ENCODE measurements around the gene RAI1. TPM values are rescaled to one million over a fixed set of nuclear protein-coding genes. Genes with fewer than 3 reads are reported as not detected.

The RAI1 gene
- total RNA-seq, 1 donor from 2014 or later = 25.1 TPM

DNA sequence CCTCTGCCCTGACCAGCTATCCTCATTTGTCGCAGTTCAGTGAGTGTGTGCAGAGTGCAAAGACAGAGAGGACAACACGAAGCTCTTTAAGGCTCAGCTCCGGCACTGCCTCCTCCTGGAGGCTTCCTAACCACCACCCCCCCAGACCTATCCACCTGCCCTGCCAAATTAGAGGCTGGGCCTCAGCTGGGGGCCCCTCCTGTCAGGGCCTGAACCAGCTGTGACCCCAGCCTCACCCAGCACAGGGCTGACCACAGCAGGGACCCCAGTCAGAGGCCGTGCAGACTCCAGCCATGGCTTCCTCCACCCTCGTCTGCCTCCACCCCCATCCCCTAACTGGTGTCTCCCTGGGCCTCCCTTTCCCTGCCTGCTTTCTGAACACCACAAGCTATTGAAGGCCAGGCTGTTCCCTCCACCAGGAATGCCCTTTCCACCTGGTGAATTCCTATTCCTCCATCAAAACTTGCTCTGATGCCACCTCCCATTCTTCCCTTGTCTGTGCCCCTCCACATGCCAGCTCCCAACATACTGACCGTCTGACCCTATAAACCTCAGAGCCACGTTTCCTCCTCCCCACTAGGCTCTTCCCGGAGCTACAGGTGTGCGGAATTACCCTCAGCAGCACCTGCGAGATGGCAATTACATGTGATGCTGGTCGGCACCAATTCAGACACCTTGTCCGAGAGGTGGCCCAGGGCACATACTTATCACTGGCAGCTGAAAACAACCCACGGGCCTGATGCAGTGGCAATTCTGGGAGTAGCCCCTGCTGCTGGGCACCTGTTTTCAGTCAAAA lies 146.8 kb downstream of the RAI1 start:
- no peak for DNase-seq (ENCODE audit: low read depth)

DNA sequence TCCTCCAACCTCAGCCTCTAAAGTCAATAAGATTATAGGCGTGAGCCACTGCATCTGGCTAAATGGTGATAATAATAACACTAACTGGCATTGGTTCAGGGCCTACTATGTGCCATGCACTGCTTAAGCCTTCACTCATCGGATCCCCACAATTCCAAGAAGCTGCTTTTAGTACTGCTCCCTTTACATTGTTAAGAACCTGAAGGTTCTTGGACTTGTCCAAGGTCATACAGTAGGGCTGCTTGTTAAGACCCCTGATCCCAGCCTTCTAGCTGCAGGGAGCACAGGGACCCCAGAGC lies 149.0 kb downstream of the RAI1 start:
- DNase-seq (ENCODE audit: low read depth) = no peak

DNA sequence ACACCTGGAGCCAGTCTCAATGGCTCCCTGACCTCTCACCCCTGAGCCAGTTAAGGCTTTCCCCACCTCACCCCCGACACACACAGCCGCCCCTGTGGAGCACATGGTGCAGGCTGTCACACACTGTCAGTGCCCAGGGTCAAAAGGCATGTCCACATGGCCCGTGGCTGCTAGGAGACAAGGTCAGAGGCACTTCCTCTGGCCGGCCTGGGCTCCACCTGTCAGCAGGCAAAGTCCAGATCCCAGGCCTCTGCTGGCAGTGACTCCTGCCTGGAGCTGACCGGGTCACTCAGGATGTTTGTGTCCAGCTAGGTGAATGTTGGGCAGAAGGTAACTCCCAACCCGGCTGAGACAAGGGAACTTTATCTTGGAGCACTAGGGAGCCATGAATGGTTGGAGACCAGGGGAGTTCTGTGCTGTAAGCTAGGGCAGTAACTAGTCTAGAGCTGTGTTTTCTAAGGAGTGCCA lies 149.5 kb downstream of the RAI1 start:
- no peak for DNase-seq (ENCODE audit: low read depth)

DNA sequence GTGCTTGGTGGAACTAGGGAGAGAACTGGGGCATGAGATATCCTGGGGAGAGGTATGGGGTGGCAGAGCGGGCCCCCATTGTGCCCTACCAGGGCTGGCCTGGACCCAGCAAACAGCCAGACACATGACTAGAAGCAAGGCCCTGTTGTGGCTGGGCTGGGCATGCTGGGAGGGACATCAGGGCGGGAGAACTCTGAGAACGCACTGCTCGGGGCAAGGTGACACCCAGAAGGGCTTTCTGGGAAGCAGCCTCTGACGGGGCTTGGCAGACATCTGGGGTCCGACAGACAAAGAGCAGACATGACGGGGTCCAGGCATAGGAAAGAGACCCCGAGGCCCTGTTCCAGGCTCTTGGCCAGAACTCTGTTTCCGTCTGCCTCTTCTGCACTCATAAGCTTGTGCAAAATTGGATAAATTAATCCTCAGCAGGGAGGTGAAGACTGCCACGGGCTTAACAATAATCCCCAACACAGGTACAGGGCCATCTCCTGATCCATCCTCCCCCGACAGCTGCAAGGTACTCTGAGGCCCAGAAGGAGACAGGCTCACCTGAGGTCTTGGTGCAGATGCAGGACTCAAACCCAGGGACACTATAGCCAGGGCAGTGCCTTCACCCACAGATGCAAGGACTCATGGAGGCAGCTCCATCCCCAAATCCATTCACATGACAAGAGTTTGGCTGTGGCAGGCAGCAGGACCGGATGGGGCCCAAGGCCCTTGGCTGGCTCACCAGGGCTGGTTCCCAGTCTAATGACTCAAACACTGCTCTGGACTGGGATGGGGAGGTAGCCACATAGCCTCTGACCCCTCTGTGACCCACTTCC lies 150.2 kb downstream of the RAI1 start:
- DNase-seq (ENCODE audit: low read depth) = no peak

DNA sequence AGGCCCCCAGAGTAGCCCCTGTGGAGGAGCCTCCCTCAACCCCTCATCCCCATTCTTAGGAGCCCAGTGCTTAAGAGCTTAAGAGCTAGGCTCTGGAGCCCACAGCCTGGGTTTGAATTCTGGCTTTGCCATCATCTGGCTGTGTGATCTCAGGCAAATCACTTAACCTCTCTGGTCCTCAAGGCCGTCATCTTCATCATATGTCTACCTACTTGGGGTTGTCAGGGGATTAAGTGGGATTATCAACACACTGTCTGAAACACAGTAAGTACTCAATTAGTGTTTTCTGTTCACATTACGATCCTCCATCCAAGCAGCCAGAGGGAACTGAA lies 150.7 kb downstream of the RAI1 start:
- DNase-seq (ENCODE audit: low read depth) = no peak

DNA sequence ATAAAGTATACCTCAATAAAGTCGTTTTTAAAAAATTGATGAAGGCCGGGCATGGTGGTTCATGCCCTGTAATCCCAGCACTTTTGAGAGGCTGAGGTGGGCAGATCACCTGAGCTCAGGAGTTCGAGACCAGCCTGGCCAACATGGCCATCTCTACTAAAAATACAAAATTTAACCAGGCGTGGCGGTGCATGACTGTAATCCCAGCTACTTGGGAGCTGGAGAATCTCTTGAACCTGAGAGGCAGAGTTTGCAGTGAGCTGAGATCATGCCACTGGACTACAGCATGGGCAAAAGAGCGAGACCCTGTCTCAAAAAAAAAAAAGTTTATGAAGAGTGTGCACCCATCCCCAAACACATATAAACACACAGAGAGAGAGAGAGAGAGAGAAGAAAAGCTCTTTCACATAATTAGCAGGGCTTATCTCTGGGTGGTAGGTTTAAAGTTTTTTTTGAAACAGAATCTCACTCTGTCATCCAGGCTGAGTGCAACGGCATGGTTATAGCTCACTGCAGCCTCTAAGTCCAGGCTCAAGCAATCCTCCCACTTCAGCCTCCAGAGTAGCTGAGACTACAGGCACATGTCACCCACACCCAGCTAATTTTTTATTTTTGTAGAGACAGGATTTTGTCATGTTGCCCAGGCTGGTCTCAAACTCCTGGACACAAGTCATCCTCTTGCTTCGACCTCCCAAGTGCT lies 152.6 kb downstream of the RAI1 start:
- DNase-seq (ENCODE audit: low read depth) = no peak

DNA sequence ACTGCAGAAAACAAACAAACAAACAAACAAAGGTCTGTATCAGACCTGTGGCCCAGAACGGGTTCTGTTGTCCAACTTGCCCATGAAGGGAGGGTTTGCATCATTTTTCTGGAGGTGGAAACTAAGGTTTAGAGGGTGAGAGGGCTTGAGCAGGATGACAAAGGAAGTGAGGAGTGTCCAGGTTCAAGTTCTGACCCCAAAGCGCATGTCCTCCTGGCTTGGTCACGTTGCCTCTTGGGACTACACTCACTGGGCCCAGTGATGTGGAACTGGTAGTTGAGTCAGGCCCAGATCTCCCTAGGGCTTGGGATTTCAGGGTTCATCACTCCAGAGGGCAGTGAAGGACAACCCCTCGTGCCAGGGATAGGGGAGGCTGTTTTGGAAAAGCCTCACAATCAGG lies 153.7 kb downstream of the RAI1 start:
- DNase-seq (ENCODE audit: low read depth) = peak; percentile 73

DNA sequence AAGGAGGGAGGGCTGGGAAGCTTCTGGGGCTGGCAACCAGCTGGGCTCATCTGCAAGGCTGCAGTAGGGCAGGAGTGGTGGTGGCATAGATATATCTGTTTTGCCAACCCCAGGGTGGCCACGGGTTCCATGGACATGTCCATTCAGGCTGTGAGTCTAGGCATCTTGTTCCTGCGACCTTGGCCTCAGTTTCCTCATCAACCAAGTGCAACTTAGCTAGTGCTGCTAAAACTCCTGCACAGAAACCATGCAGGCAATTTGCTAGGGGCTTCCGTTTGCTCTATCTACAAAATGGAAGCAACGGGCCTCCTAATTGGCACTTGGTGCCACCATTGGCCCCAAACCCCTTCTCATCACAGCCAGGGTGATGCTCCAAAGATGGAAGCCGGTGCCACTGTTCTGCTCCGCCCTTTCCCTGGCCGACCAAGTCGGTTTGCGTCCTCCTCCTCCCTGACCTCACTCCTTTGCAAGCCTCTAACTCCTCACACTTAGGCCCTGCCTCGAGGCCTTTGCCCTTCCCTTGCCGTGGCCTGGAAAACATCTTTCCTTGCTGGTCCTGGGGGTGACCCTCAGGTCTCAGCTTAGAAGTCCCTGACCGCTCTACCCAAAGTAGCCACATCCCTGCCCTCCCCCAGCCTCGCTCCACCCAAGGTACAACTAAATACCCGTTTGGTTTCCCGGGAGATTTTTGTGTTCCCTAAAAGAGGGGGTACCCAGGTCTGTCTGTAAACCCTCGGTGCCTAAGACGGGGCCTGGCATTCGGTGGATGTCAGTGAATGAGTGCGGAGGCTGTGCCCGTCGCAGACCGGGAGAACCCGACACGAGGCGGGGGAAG lies 154.4 kb downstream of the RAI1 start:
- DNase-seq (ENCODE audit: low read depth) = no peak

DNA sequence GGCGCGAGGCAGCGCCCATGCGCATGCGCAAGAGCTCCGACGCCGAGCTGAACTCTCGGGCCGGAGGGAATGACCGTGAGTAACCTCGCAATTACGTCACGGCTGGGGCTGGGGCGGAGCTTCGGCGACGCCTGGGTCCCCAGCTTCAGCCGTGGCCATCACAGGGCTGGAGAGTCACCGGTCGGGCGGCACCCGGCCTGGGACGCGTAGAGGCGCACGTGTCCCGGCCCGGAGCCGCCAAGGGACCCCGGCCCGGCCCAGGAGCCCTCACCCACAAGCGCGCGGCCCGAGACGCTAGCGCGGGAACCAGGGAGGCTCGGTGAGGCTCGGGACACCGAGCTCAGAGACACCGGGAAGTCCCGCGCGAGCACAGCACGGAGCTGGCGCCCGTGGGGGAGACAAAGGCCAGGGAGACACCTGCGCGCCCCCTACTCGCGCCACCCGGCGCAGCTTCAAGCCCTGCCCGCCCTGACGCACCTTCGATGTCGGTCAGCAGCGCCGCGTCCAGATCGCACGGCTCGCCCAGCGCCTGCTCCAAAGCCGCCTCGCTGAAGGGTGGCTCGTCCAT lies 155.1 kb downstream of the RAI1 start:
- DNase-seq (ENCODE audit: low read depth) = peak; percentile 80

DNA sequence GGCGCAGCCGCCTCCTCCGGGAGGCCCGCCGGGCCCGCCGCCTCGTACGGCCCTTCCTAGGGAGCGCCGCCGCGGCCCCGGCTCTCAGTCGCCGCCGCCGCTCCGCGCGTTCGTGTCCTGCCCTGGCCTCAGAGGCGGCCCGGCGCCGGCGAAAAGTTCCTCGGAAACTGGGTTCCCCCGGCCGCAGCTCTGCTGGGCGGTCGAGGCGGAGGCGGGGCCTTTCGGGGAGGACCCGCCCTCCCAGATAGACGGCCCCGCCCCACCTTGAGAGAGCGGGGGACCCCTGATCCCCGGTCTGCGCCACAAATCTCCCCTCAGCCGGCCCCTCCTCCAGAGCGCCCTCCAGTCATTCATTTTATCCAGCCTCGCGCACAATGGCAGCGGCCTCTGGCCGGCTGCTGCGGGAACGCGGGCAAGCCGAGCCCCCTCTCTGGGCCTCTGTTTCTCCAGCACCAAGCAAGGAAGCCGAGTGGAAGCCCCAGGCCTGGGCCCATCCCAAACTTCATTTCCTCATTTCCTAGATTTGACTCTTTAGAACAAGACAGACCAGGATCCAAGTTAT lies 155.6 kb downstream of the RAI1 start, which contains the start of gene SREBF1:
Gene SREBF1, minus strand, starts transcription at position 169 of the 562 bp plus-strand sequence. CDS start 169 bp downstream, outside the sequence.
- no peak for DNase-seq (ENCODE audit: low read depth)

DNA sequence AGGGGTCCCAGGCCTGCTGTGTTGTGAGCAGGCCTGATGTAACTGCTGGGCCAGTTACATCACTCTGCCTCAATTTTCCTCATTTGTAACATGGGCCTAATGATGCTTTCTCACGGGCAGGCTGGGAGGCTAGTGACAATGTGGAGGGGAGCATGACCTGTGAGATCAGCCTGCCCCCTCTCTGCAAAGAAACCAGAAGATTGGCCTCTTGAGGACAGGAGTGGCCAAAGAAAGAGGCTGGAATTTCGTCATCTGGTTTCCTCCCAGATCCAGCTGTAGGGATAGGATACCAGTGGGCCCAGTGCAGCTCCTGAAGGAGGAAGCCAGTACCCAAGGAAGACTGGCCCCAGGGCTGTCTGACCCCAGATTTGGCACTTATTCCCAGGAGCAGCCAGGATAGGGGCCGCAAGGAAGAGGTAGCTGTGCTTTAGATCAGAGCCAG lies 156.1 kb downstream of the RAI1 start:
- peak; percentile 73 for DNase-seq (ENCODE audit: low read depth)

DNA sequence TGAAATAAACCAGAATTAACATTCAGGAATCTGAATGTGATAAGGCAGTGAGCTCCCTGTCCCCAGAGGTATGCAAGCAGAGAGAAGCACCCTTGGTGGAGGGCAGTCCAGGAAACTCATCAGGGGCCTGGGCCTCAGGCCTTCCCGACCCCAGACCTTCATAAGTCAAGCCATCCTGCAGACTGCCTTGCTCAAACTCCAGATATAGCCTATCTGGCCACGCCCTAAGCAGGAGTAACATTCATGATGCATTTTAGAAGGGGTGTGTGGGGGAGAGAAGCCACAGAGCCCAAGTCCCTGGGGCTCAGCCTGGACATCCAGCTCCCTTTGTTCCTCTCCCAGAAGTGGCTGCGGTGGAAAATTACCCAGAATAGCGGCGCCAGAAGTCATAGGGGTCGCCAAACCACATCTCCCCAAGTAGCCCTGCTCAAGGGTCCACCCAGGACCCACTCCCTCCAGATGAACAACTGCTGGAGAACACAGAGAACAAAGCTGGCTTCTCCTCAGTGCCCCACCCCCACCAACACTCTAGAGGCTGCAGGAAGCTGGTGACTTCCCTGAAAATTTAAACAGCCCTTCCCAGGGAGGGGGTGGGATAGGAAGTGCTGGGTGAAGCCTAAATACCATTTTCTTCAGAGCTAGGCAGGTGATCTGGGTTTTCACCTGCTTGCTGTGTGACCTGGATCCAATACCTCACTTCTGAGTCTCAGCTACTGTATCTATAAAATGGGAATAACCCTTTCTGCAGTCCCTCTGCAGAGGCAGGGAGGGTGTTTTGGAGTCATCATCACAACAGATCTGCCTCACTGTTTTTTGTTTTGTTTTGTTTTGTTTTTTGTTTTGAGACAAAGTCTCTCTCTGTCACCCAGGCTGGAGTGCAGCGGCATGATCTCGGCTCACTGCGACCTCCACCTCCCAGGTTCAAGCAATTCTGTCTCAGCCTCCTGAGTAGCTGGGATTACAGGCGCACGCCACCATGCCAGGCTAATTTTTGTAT lies 157.0 kb downstream of the RAI1 start:
- peak; percentile 50 for DNase-seq (ENCODE audit: low read depth)

DNA sequence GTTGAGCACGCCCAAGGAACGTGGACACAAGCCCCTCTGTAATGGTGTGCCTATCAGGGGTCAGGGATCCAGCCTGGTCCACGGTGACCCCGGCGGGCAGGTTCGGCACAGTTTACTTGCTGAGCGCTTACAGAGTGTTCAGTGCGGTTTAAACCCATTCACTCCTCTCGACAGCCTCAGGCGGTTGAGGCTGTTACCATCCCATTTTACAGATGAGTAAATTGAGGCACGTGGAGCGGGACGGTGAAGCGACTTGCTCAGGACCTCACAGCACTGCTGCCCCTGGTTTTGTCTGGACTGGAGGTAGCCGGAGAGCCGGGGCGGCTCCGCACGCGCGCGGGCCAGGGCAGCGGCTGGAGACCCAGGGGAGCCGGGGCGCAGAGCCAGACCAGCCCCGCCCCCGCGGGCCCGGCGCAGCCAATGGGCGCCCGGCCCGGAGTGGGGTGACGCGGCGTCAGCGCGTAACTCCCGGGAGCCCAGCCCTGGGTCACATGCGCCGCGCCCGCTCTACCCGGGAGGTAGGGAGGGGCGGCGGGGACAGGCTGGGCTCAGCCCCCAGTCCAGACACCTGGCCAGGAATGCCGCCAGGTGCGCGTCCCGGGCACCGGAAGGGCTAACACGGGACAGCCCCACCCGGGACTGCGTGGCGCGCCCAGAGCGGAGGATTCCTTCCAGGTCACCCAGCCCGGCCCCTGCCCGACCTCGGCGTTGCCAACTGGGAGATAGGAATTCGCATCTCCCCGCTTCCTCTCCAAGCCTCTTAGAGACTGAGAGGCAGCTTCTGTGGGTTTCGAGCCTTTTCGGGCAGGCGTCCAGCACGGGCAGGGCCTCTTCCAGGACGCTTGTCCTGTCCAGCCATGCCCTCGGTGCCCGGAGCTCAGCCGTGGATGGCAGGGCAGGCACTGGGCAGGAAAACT lies 158.8 kb downstream of the RAI1 start:
- DNase-seq (ENCODE audit: low read depth) = peak; percentile 79

DNA sequence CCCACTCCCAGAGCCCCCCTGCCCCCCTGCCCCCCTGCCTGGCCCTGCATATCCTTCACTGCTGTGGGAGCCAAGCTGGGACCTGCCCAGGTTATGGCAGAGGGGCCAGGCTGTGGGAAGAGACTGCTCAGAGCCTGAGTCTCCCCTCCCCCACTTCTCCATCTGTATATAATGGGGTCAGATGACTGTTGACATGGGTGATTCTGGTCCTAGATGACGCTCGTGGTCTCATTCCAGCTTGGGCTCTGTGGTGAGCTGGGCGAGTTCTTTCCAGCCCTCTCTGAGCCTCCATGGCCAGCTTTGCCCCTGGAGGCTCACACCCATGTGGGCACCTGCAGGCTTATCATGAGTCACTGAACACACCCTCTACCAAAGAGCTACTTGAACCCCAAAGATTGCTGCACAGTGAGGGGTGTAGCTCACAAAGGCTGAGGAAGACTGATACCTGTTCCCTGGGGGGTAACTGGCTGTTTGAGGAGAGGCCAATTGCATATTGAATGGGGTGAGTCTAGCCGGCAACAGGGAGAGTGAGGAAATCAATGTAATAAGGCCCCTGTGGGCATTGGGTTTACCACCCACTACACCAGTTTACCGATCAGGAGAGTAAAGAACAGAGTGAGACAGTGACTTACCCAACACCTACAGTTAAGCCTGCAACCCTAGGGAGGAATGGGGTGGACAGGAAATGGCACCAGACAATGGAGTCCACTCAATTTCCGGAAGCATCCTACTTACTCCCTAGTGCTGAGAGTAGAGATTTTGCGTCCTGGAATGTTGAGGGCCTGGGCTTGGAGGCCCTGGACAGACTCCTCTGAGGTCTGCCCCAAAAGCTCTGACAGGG lies 159.7 kb downstream of the RAI1 start:
- DNase-seq (ENCODE audit: low read depth) = peak; percentile 57

DNA sequence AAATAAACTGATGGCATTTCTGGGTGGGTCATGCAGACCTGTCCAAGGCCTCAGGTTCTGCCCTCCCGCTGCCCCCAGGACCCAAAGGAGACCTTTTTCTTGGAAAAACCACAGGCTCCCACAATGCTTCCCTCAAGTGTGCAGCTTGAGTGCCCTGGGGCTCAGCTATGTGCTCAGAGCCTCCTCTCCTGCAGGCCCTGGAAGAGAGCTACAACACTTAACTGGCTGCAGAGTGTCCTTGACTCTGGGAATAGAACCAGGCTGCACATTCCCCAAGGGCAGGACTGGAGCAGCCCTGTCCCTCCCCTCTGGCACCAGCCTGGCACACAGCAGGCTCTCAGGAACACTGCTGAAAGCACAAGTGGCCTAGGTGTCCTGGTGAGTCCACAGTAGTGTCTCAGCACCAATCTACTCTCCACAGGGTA lies 160.4 kb downstream of the RAI1 start:
- DNase-seq (ENCODE audit: low read depth) = no peak

DNA sequence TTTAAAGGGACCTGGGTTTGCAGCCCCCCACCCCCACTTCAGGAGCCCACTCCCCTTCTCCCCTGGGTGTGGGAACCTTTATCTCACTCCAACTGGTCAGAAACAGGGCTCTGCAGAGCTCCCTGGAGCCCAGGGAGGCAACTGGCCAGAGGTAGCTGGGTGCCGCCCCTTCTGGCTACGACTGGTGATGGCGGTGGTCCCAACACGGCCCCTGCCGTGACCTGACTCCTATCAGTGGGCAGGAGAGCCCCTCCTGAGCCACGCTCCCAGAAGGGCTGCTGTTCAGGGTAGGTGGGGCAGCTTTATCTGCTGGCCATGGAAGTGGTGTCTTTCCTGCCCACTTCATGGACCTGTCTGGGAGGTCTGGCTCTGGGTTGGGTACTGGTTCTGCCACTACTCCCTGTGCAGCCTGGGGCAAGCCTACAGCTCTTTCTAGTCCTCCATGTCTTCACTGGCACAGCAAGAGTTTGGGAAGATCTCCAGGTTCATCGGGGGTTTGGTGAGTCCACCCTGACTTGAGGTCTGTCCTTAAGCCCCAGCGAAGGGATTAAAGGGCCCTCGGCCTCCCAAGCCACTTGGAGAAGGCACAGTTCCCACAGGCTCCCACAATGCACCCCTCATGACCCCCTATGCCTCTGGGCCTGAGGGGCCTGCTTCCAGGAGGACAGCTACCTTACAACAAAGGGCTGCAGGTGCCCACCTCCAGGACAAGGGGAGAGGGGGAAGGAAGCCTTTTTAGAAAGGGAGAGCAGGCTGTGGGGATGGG lies 161.0 kb downstream of the RAI1 start:
- DNase-seq (ENCODE audit: low read depth) = no peak

DNA sequence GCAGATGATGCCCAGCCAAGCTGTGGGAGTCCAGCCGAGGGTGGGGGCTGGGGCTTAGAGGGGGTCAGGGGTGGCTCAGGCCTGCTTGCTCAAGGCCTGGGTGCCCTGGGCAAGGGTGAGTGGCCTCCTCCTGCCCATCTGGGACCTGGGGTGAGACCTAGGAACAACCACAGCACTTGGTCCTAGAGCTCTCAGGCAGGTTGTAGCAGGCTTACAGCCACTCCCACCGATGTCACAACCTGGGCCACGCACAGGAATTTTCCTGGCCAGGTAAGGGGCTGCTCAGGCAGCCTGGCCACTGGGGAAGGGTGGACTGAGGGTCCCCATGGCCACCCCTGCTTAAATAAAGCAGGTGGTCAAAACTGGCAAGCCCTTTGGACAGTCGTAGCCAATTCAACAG lies 161.8 kb downstream of the RAI1 start:
- no peak for DNase-seq (ENCODE audit: low read depth)

Data from renal cortical epithelial cell (primary cell).